ENCODE measurements around the gene ANGPTL4.
"Not testable (repeated sequence)": the region's sequence is repeated elsewhere in the genome, so short reads cannot be mapped to it uniquely, and the experiment has no call there.

ANGPTL4 gene

GRCh38 chr19:8391198-8392016 lies 27.5 kb downstream of the ANGPTL4 start:
- no peak for DNase-seq

GRCh38 chr19:8392017-8392591 lies 28.1 kb downstream of the ANGPTL4 start:
- no peak for DNase-seq

- DNase-seq = no peak
Measured at GRCh38 chr19:8393192-8393870, 29.4 kb downstream of the ANGPTL4 start.

GRCh38 chr19:8393871-8394250 lies 29.9 kb downstream of the ANGPTL4 start:
- DNase-seq = no peak

GRCh38 chr19:8395621-8396082 lies 31.7 kb downstream of the ANGPTL4 start:
- no peak for DNase-seq

GRCh38 chr19:8396185-8396562 lies 32.2 kb downstream of the ANGPTL4 start:
- DNase-seq = no peak

GRCh38 chr19:8396563-8397203 lies 32.7 kb downstream of the ANGPTL4 start:
- DNase-seq = no peak

GRCh38 chr19:8397271-8397670 lies 33.3 kb downstream of the ANGPTL4 start:
- DNase-seq = no peak

GRCh38 chr19:8397746-8398310 lies 33.9 kb downstream of the ANGPTL4 start:
- DNase-seq = no peak

- DNase-seq = no peak
Measured at GRCh38 chr19:8398311-8398771, 34.4 kb downstream of the ANGPTL4 start.

- DNase-seq = no peak
Measured at GRCh38 chr19:8399681-8400188, 35.8 kb downstream of the ANGPTL4 start.

GRCh38 chr19:8401981-8402411 lies 38.0 kb downstream of the ANGPTL4 start:
- no peak for DNase-seq

GRCh38 chr19:8403098-8403819 lies 39.3 kb downstream of the ANGPTL4 start:
- DNase-seq = no peak

- no peak for DNase-seq
Measured at GRCh38 chr19:8403820-8404109, 39.8 kb downstream of the ANGPTL4 start.

GRCh38 chr19:8404391-8405151 lies 40.6 kb downstream of the ANGPTL4 start:
- no peak for DNase-seq

GRCh38 chr19:8410718-8411117 lies 46.8 kb downstream of the ANGPTL4 start:
- not testable (repeated sequence) for DNase-seq

- DNase-seq = peak; percentile 91
Measured at GRCh38 chr19:8412783-8413628, 49.1 kb downstream of the ANGPTL4 start, which contains the start of gene MARCHF2. Gene MARCHF2 (plus strand): TSS chr19:8413305. CDS start chr19:8421841, 8,536 bp downstream.

- DNase-seq = no peak
Measured at GRCh38 chr19:8413629-8413995, 49.7 kb downstream of the ANGPTL4 start.

- no peak for DNase-seq
Measured at GRCh38 chr19:8416796-8417195, 52.8 kb downstream of the ANGPTL4 start.

All from NCI-H1092 (cell line).